IPS DF 6.9 (cell line): ENCODE measurements around the gene DPP6.

Experiments used
- DNase-seq: peaks from one replicate; pipeline ENCODE4 v3.0.0-alpha.2; 2013; ENCODE audit warnings: low read depth, low spot score
- H3K27ac ChIP-seq: one replicate; pipeline ENCODE4 v1.5.1; 2013; ENCODE audit warnings: low read length, control low read depth
- H3K27me3 ChIP-seq: 2 replicates; pipeline ENCODE4 v1.6.1; 2013; ENCODE audit warnings: mild to moderate bottlenecking, low read length; ENCODE audit not compliant: control insufficient read depth, insufficient read depth
- H3K36me3 ChIP-seq: 2 replicates; pipeline ENCODE4 v1.6.1; 2013; ENCODE audit warnings: low read length; ENCODE audit not compliant: control insufficient read depth, insufficient read depth
- H3K4me1 ChIP-seq: 2 replicates; pipeline ENCODE4 v1.6.1; 2013; ENCODE audit warnings: low read length; ENCODE audit not compliant: control insufficient read depth, insufficient read depth
- H3K4me3 ChIP-seq: 2 replicates; pipeline ENCODE4 v1.5.1; 2013; ENCODE audit warnings: mild to moderate bottlenecking, low read length
- H3K9me3 ChIP-seq: 2 replicates; pipeline ENCODE4 v1.6.1; 2013; ENCODE audit warnings: low read length, inconsistent platforms; ENCODE audit not compliant: control insufficient read depth, insufficient read depth
- WGBS: extraction: QIAGEN DNeasy Blood & Tissue Kit; methylation state at CpG from one replicate; pipeline ENCODE4 v1.1.7; 2013; ENCODE audit warnings: mixed read lengths, missing lambda C conversion rate; ENCODE audit not compliant: insufficient read length, insufficient coverage; 5-methylcytosine and 5-hydroxymethylcytosine counted together

Gene DPP6

DNA sequence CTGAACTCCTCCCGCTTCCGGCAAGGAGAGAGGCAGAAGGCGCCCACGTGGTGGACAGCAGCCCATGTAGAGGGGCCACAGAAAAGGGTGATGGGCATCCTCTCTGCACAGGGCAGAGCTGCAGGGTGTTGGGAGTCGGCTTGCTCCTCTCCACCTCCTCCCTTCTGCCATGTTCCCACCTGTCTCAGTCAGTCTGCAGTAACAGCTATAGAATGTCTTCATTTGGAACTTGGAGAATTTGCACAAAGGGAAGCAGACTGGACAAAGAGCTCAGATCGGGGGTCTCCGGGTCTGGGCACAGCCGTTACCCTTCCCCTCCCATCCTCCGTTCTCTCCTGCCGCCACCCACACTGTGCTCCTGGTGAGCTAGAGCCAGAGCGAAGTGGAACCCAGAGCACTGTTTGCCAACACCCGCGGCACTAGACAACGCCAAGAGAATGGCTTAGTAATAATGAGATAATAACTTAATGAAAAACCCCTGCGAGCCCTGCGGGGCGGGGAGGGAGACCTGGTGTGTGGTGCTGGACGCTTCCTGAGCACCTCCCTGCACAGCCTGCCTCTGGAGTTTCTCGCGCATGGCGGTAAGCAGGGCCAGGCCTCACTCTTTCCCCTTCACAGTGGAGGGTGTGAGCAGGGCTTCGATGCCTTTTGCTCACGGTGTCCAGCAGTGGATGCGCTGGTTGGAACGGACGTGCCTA is 696.0 kb downstream of the DPP6 start:
- H3K27ac ChIP-seq, result no peak overlapping the region

GRCh38 chr7:154750353-154750801 is 698.2 kb downstream of the DPP6 start:
- H3K4me3 ChIP-seq, result no peak overlapping the region
- no CpG with 5 or more reads among the region's 27 CpGs for WGBS
- H3K27ac ChIP-seq, result no peak overlapping the region
- H3K4me1 ChIP-seq, result no peaks in the 10 kb centered on the region
- no peaks in the 10 kb centered on the region for H3K36me3 ChIP-seq
- no peak for DNase-seq
- no peaks in the 10 kb centered on the region for H3K27me3 ChIP-seq
- H3K9me3 ChIP-seq, result no peaks in the 10 kb centered on the region

More for the DNA sequence above, 696.0 kb downstream of the DPP6 start:
- Histone ChIP-seq H3K27me3 (no peaks in the 10 kb centered on the region), H3K9me3 (no peaks in the 10 kb centered on the region), H3K36me3 (no peaks in the 10 kb centered on the region), H3K4me1 (no peaks in the 10 kb centered on the region), H3K4me3 (no peak overlapping the region)
- no peak for DNase-seq
- WGBS, result no CpG with 5 or more reads among the region's 26 CpGs

- Histone ChIP-seq H3K4me1 (no peaks in the 10 kb centered on the region), H3K9me3 (no peaks in the 10 kb centered on the region), H3K27me3 (no peaks in the 10 kb centered on the region), H3K4me3 (no peak overlapping the region), H3K36me3 (no peaks in the 10 kb centered on the region), H3K27ac (no peak overlapping the region)
- no peak for DNase-seq
- no CpG with 5 or more reads among the region's 12 CpGs for WGBS
Observed at GRCh38 chr7:154753226-154753625, 701.0 kb downstream of the DPP6 start.

DNA sequence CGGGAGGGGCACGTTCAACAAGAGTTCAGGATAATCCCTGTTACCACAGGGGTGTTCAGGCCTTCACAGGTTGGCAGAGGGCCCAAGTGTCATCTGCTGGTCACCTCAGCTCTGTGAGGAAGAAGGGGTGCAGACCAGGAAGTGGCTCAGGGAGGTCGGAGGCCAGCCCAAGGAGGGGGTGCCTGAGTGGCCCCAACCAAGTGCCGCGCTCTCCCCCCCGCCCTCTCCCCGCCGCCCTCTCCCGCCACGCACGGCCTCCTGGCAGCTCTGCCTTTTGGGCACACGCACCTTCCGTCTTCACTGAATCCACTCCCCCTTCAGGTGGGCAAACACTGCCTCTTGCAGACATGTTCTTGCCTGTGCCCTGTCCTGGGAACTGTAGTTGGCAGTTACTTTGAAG is 705.6 kb downstream of the DPP6 start:
- Histone ChIP-seq H3K4me1 (no peaks in the 10 kb centered on the region), H3K9me3 (no peaks in the 10 kb centered on the region), H3K27me3 (no peaks in the 10 kb centered on the region), H3K4me3 (no peak overlapping the region), H3K36me3 (no peaks in the 10 kb centered on the region), H3K27ac (no peak overlapping the region)
- WGBS, result no CpG with 5 or more reads among the region's 13 CpGs
- DNase-seq, result no peak

DNA sequence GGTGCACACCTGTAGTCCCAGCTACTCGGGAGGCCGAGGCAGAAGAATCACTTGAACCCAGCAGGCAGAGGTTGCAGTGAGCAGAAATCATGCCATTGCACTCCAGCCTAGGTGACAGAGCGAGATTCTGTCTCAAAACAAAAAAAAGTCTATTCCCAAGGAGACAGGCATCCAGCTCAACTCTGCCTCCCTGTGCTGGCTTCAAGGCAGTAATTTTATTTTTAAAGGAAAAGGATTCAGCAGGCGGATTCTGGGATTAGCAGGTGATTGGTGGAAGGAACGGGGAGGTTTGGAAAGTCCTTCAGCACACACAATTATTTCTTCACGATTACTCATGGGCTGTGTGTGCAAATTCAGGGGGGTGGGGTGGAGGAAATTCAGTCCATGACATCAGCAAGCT is 707.8 kb downstream of the DPP6 start:
- 100% methylated on average over 2 of the region's 6 CpGs for WGBS

GRCh38 chr7:154765118-154765517 is 712.9 kb downstream of the DPP6 start:
- WGBS, result no CpG with 5 or more reads among the region's 1 CpG
- Histone ChIP-seq H3K27ac (no peak overlapping the region), H3K4me3 (no peak overlapping the region), H3K4me1 (no peaks in the 10 kb centered on the region), H3K9me3 (no peaks in the 10 kb centered on the region), H3K27me3 (no peaks in the 10 kb centered on the region), H3K36me3 (no peaks in the 10 kb centered on the region)
- DNase-seq, result no peak

More for the DNA sequence above, 707.8 kb downstream of the DPP6 start:
- no peak overlapping the region for H3K27ac ChIP-seq
- no peaks in the 10 kb centered on the region for H3K9me3 ChIP-seq
- DNase-seq, result no peak
- no peaks in the 10 kb centered on the region for H3K36me3 ChIP-seq
- H3K4me1 ChIP-seq, result no peaks in the 10 kb centered on the region
- no peak overlapping the region for H3K4me3 ChIP-seq
- H3K27me3 ChIP-seq, result no peaks in the 10 kb centered on the region

GRCh38 chr7:154767142-154767541 is 714.9 kb downstream of the DPP6 start:
- DNase-seq, result no peak
- Histone ChIP-seq H3K9me3 (no peaks in the 10 kb centered on the region), H3K36me3 (no peaks in the 10 kb centered on the region), H3K27me3 (no peaks in the 10 kb centered on the region), H3K4me3 (no peak overlapping the region), H3K27ac (no peak overlapping the region), H3K4me1 (no peaks in the 10 kb centered on the region)
- no CpG with 5 or more reads among the region's 10 CpGs for WGBS

DNA sequence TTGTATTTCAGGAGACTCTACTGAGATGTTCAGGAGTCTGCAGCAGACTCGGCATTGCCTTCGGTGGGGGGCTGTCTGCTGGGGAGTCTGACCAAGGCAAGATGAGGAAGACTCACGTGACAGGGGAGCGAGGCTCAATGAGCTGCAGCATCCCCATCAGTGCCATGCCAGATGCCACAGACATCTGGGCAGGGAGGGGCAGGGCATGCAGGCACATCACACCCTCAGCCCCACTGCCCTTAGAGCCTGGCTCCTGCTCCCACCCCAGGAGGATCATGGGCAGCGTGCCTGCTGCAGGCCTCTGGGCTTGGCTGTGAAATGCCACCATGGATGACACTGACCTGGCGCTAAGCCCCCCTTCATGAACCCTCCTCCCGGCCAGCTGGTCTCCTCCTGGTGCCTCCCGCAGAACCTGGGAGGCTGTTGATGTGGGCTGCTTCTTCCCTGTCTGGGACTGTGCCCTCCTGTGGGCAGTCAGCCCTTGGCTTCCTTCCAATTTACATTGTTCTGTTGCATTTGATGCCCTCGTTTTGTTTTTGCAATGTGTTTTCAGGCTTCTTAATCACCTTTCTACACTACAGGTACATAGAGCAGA is 715.7 kb downstream of the DPP6 start:
- WGBS, result no CpG with 5 or more reads among the region's 9 CpGs
- Histone ChIP-seq H3K9me3 (no peaks in the 10 kb centered on the region), H3K4me3 (no peak overlapping the region), H3K27ac (no peak overlapping the region), H3K4me1 (no peaks in the 10 kb centered on the region), H3K27me3 (no peaks in the 10 kb centered on the region), H3K36me3 (no peaks in the 10 kb centered on the region)
- no peak for DNase-seq

DNA sequence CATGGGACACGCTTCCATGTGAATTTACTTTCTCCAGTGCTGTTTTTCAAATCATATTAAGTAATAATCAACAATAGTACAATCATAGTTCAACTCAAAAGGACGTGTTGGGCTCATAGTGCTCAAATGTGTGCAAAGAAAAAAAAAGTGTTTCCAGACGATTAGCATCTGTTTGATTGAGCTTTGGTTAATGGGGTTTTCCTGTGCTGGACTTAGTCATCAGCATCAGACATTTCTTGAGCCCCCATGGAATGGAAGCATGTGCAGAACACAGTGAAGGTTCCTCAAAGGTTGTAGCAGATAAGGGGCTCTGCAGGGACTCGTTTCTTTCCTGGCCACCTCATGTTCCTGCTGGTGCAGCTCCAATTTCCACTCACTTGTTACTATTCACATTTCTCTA is 716.8 kb downstream of the DPP6 start:
- Histone ChIP-seq H3K9me3 (no peaks in the 10 kb centered on the region), H3K36me3 (no peaks in the 10 kb centered on the region), H3K4me3 (no peak overlapping the region), H3K27ac (no peak overlapping the region), H3K4me1 (no peaks in the 10 kb centered on the region), H3K27me3 (no peaks in the 10 kb centered on the region)
- WGBS, result no CpG with 5 or more reads among the region's 4 CpGs
- no peak for DNase-seq

- Histone ChIP-seq H3K9me3 (no peaks in the 10 kb centered on the region), H3K27ac (no peak overlapping the region), H3K27me3 (no peaks in the 10 kb centered on the region), H3K36me3 (no peaks in the 10 kb centered on the region), H3K4me1 (no peaks in the 10 kb centered on the region), H3K4me3 (no peak overlapping the region)
- WGBS, result no CpG with 5 or more reads among the region's 7 CpGs
- no peak for DNase-seq
Observed at GRCh38 chr7:154769527-154769926, 717.3 kb downstream of the DPP6 start.

DNA sequence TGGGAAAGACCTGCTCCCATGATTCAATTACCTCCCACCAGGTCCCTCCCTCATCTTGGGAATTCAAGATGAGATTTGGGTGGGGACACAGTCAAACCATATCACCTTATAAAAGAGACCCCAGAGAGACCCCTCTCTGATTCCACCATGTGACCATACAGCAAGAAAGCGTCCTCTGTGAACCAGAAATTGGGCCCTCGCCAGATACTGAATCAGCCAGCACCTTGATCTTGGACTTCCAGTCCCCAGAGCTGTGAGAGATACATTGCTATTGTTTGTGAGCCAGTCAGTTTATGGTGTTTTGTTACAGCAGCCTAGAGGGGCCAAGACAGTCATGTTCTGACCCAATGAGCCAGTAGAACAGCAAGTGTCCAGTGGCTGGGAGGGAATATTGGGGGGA is 718.2 kb downstream of the DPP6 start:
- DNase-seq, result no peak
- H3K4me1 ChIP-seq, result no peaks in the 10 kb centered on the region
- H3K27ac ChIP-seq, result no peak overlapping the region
- no CpG with 5 or more reads among the region's 2 CpGs for WGBS
- H3K27me3 ChIP-seq, result no peaks in the 10 kb centered on the region
- no peaks in the 10 kb centered on the region for H3K36me3 ChIP-seq
- H3K9me3 ChIP-seq, result no peaks in the 10 kb centered on the region
- H3K4me3 ChIP-seq, result no peak overlapping the region
